ENCODE measurements around the gene GRIN1.

GRIN1 gene

GRCh38 chr9:137205126-137206069 is 66.4 kb downstream of the GRIN1 start, which contains the start of the genes NDOR1 and TMEM203 (continued):
- TF ChIP-seq ZNF398 (tag by site-specific recombination; IDR thresholded peaks at IDR 0.05) = no peak
- 0 out of 2 replicates have a peak, but pooled peaks have one; percentile 9 for TF ChIP-seq ZNF341 (tag by site-specific recombination; IDR thresholded peaks at IDR 0.05; ENCODE audit: low read depth)
- TF ChIP-seq ZNF24 (tag by site-specific recombination; IDR thresholded peaks at IDR 0.05) = 0 out of 2 replicates have a peak, but pooled peaks have one; percentile 42
- no peak for TF ChIP-seq ZNF48 (tag by site-specific recombination; IDR thresholded peaks at IDR 0.05)
- TF ChIP-seq ZNF600 (tag by site-specific recombination; IDR thresholded peaks at IDR 0.05) = peak; percentile 71
- TF ChIP-seq ZNF248 (tag by site-specific recombination; IDR thresholded peaks at IDR 0.05) = no peak
- TF ChIP-seq PBX3 (CRISPR knock-in tag; IDR thresholded peaks at IDR 0.05) = peak; percentile 97
- no peak for TF ChIP-seq ZNF529 (tag by site-specific recombination; IDR thresholded peaks at IDR 0.05; ENCODE audit: insufficient replicate concordance)
- no peak for TF ChIP-seq ZNF701 (tag by site-specific recombination; IDR thresholded peaks at IDR 0.05)
- TF ChIP-seq ATF2 (tag by site-specific recombination; IDR thresholded peaks at IDR 0.05; ENCODE audit: low read depth) = no peak
- no peak for TF ChIP-seq ZNF558 (tag by site-specific recombination; IDR thresholded peaks at IDR 0.05)
- no peak for TF ChIP-seq ZNF350 (tag by site-specific recombination; IDR thresholded peaks at IDR 0.05)
- TF ChIP-seq ZNF311 (tag by site-specific recombination; IDR thresholded peaks at IDR 0.05; ENCODE audit: borderline replicate concordance) = no peak
- peak; percentile 16; the same call in 1 of the 2 replicates for TF ChIP-seq REST (tag by site-specific recombination; IDR thresholded peaks at IDR 0.05)
- TF ChIP-seq SALL2 (tag by site-specific recombination; IDR thresholded peaks at IDR 0.05; ENCODE audit: borderline replicate concordance) = no peak
- peak; percentile 82 for TF ChIP-seq YY2 (tag by site-specific recombination; IDR thresholded peaks at IDR 0.05)
- no peak for TF ChIP-seq ZNF140 (tag by site-specific recombination; IDR thresholded peaks at IDR 0.05)
- no peak for TF ChIP-seq ZNF239 (tag by site-specific recombination; IDR thresholded peaks at IDR 0.05)
- TF ChIP-seq ZNF112 (tag by site-specific recombination; IDR thresholded peaks at IDR 0.05) = no peak
- 0 out of 2 replicates have a peak, but pooled peaks have one; percentile 49 for TF ChIP-seq ZNF610 (tag by site-specific recombination; IDR thresholded peaks at IDR 0.05; ENCODE audit: borderline replicate concordance)
- 0 out of 2 replicates have a peak, but pooled peaks have one; percentile 18 for TF ChIP-seq KLF9 (tag by site-specific recombination; IDR thresholded peaks at IDR 0.05; ENCODE audit: low read depth)
- TF ChIP-seq PATZ1 (tag by site-specific recombination; IDR thresholded peaks at IDR 0.05) = peak; percentile 53; the same call in 1 of the 2 replicates

All from HEK293 (cell line).